GM19324 (cell line): Measurements from ENCODE around the gene NT5DC3.

Source experiments
- ATAC-seq: cut with Tn5 transposase; IDR thresholded peaks from one replicate; pipeline ENCODE4 v1.9.1; 2021; ENCODE audit warnings: mild to moderate bottlenecking, moderate library complexity; ENCODE audit not compliant: unreplicated experiment, low FRiP score

NT5DC3 gene

GRCh38 chr12:103758310-103759089, 82.5 kb downstream of the NT5DC3 start:
- no peak for ATAC-seq

- no peak for ATAC-seq
Observed at GRCh38 chr12:103757248-103757647, 83.8 kb downstream of the NT5DC3 start.

DNA sequence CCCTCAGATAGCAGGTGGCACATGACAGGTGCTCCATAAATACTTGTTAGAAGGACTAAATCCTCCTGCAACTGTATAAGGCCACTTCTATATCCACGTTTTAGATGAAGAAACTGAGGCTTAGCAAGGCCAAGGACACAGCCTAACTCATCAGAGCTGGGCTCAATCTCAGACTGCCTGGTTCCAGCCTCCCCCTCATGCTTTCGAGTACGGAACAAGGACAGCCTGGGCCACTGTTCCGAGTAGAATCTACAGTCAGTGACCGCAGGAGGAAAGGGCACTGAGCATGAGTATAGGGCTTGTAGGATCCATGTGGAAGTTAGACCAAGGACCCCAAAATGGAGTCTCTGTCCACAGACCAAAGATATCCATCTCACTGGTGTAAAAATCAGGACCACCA, 84.6 kb downstream of the NT5DC3 start:
- no peak for ATAC-seq

GRCh38 chr12:103755425-103755824, 85.6 kb downstream of the NT5DC3 start:
- no peak for ATAC-seq

DNA sequence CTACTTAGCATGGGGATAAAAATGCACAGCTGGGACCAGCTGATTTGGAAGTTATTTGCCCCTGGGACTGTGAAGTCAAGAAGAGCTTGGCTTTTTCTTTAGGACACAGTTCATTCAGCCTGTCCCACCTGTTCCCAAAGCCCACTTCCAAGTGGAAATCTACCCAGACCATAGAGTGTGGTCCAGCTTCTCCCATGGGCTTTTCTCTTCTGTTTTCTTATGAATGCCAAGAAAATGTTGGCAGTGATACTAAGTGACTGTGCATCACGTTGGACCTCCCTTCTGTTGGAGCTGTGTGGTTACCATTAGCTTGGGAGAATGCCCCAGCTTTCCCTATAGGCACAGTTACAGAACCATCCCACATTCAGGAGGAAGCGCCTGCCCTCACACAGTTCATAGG, 89.4 kb downstream of the NT5DC3 start:
- ATAC-seq = no peak

GRCh38 chr12:103751171-103751570, 89.9 kb downstream of the NT5DC3 start:
- no peak for ATAC-seq

GRCh38 chr12:103748875-103749274, 92.2 kb downstream of the NT5DC3 start:
- ATAC-seq = no peak

DNA sequence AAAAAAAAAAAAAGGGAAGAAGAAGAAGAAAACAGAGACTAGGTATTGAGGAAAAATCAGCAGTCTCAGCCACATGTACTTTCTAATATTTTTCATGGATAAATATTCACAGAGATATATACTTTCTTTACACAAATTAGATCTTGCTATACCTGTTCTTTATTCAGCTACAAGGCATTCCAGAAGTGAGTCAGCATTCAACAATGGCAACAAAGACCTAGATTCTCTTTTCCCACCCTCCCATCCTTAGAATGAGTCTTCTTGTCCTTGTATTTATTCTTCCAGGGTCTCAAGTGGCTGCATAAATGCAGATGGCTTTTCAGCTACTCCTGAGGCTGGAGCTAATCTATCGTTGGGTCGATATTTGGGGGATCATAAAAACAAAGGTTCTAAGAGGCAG, 93.0 kb downstream of the NT5DC3 start:
- no peak for ATAC-seq

- ATAC-seq = no peak
Observed at GRCh38 chr12:103745962-103746361, 95.1 kb downstream of the NT5DC3 start.

DNA sequence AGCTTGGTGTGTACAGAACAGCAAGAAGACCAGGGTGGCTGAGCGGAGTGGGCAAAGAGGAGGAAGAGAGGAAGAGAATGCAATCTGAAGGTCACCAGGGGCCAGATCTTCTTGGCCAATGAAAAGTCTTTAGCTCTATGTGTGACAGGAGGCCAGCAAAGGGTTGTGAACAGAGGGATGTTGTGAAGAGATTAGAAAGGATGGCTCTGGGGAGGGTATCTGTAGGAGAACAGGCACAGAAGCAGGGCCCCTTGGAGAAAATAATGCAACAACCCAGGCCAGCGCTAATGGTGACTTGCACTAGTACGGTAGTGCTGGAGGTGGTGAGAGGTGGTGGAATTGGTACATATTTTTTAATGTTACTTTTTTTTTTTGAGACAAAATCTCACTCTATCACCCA, 97.2 kb downstream of the NT5DC3 start:
- ATAC-seq = no peak

DNA sequence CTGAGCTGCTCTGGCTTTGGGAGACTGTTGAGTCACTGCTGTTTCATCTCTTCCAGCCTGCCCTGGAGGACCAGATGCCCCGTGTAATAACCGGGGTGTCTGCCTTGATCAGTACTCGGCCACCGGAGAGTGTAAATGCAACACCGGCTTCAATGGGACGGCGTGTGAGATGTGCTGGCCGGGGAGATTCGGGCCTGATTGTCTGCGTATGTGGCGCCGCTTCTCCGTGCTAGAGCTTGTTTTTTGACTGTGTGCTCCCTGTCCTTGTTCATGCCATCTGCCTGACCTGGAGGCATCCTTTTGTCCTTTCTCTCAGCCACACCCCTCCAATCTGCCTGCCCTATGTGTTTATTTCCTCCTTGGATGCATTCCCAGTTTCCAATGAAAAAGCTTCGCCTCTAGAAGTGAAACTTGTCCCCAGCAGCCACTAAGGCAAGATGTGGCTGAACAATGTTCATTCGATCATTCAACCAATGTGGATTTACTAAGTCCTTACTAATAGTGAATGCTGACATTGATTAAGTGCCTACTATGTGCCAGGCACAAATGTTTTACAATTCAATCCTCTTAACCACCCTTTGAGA, 98.6 kb downstream of the NT5DC3 start:
- no peak for ATAC-seq

DNA sequence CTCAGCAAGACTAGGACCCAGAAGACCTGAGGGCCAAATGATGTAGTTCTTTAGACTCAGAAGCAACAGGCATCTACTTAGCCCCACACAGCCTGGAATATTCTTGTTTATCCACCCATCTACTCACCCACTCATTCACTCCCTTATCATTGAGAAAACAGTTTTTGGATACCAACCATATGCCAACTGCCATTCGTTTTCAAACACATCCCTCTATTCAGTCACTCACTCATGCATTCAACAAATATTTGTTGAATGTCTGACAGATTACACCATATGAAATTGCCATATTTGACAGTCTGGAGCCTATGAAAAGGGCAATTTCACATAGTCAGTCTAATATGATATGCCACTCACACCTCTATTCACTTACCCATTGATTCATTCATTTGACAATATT, 103.2 kb downstream of the NT5DC3 start:
- no peak for ATAC-seq

GRCh38 chr12:103736572-103736971, 104.5 kb downstream of the NT5DC3 start:
- no peak for ATAC-seq

- ATAC-seq = no peak
Observed at GRCh38 chr12:103735291-103735690, 105.7 kb downstream of the NT5DC3 start.

DNA sequence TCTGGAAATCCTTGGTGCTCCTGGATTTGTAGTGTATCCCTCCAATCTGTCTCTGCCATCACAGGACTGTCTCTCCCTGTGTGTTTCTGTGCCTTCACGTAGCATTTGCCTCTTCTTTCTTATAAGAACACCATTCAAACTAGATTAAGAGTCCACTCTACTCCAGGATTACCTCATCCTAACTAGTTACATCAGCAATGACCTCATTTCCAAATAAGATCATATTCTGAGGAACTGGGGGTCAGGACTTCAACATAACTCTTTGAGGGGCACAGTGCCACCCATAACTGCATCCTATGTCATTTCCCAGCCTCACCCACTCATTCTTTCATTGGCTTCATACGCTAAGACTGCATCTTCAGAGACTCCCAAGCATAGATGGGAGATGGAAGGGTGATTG, 106.2 kb downstream of the NT5DC3 start:
- ATAC-seq = no peak

GRCh38 chr12:103731539-103731938, 109.5 kb downstream of the NT5DC3 start:
- no peak for ATAC-seq

DNA sequence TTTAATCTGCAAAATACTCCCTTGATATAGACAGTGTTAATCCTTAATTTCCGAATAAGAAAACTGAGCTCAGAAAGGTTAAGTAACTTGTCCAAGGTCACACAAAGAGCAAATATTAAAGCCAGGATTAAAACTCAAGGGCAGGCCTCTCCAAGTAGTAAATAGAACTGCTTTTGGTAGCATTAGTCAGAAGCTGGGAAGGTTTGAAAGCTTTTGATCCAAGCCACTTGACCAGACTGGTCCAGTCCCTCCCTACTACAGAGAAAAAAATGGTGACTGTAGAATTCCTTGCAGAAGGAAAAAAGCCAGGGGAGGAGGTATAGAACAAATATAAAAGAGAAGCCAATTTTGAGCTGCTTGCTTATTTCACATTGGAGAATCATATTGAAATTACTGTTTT, 111.5 kb downstream of the NT5DC3 start:
- ATAC-seq = no peak

- ATAC-seq = no peak
Observed at GRCh38 chr12:103728323-103728722, 112.7 kb downstream of the NT5DC3 start.

DNA sequence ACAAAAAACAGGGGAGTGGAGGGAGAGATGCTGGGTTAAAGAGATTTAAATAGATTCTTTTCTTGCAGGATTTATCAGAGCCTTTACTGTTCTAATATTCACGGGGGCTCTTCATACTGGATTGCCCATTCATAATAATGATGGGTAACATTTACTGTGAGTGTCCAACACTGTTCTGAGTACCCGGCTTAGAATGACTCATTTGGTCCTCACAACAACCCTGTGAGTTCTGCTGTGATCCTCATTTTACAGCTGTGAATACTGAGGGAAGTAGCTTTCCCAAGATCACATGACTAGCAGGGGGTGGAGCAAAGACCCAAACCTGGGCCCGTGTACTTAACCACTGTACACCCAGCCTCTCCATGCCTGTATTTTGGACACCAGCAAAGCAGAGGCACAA, 113.4 kb downstream of the NT5DC3 start:
- ATAC-seq = no peak

DNA sequence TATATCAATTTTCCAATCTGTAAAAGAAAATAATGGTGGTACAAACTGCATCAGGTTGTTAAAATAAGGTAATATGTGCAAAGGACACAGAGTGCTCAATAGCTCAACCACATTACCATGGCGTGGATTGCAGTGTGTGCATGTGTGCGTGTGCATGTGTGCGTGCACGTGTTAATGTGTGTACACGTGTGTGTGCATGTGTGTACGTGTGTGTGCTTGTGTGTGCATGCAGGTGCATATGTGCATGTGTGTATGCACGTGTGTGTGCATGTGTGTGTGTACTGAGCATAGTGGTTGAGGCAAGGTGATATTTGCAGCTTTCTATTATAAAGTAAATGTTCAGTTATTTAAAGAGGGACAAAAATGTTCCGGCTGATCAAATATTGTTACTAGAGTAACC, 115.6 kb downstream of the NT5DC3 start:
- no peak for ATAC-seq
